Lung microvascular endothelial cell (primary cell): Measurements from ENCODE around the gene METTL25B. TPM values are rescaled to one million over a fixed set of nuclear protein-coding genes. Genes with fewer than 3 reads are reported as not detected.

ENCODE experiments used
- DNase-seq, 2 donors: peaks; one replicate each; pipeline versions ENCODE4 v3.0.0 to v3.0.0-alpha.2; 2010; ENCODE audit warnings: low read depth in 2 of 2
- total RNA-seq: library from RNA; depleted of rRNA; stranded (reverse); fragments of >200 nt; gene quantifications from 2 replicates; pipeline ENCODE4 v1.2.1, GENCODE V29; 2014

Gene METTL25B
- total RNA-seq, 1 donor from 2014 or later, result 18.3 TPM

- DNase-seq, result peak; percentile 88 to 92
Measured at GRCh38 chr1:156725683-156726280, 2.5 kb upstream of the METTL25B start.

GRCh38 chr1:156726549-156727226 is 1.6 kb upstream of the METTL25B start:
- DNase-seq, result peak; percentile 80 to 81

GRCh38 chr1:156727492-156727891 is 777 bp upstream of the METTL25B start:
- no peak for DNase-seq

- DNase-seq, result peak; percentile 98 to 99
Measured at GRCh38 chr1:156728599-156729462, 562 bp downstream of the METTL25B start, which contains the start of gene ISG20L2. ISG20L2 (minus strand) TSS chr1:156728766; CDS start chr1:156727652, 1,114 bp downstream.

- no peak for DNase-seq
Measured at GRCh38 chr1:156733989-156734584, 5.8 kb downstream of the METTL25B start.

GRCh38 chr1:156738407-156738806 is 10.1 kb downstream of the METTL25B start:
- DNase-seq, result no peak

GRCh38 chr1:156738916-156739315 is 10.6 kb downstream of the METTL25B start:
- DNase-seq, result peak in 1 of 2 donors; percentile 28

GRCh38 chr1:156740237-156740740 is 12.0 kb downstream of the METTL25B start:
- DNase-seq, result no peak

GRCh38 chr1:156740741-156741480 is 12.6 kb downstream of the METTL25B start, which contains the start of gene MRPL24:
MRPL24 (minus strand) TSS chr1:156741088; CDS start chr1:156738704, 2,384 bp downstream.
- peak; percentile 99 to 100 for DNase-seq

GRCh38 chr1:156741481-156741983 is 13.3 kb downstream of the METTL25B start:
- DNase-seq, result no peak

GRCh38 chr1:156742017-156742416 is 13.7 kb downstream of the METTL25B start:
- no peak for DNase-seq

- DNase-seq, result no peak
Measured at GRCh38 chr1:156742801-156743200, 14.5 kb downstream of the METTL25B start.

- no peak for DNase-seq
Measured at GRCh38 chr1:156743367-156744302, 15.4 kb downstream of the METTL25B start.

GRCh38 chr1:156744344-156744743 is 16.1 kb downstream of the METTL25B start:
- DNase-seq, result no peak

- no peak for DNase-seq
Measured at GRCh38 chr1:156744786-156745419, 16.6 kb downstream of the METTL25B start.

- no peak for DNase-seq
Measured at GRCh38 chr1:156745881-156746280, 17.6 kb downstream of the METTL25B start.

- no peak for DNase-seq
Measured at GRCh38 chr1:156746406-156746727, 18.1 kb downstream of the METTL25B start.

- peak; percentile 95 to 97 for DNase-seq
Measured at GRCh38 chr1:156746728-156747631, 18.7 kb downstream of the METTL25B start.
